ENCODE results near the gene HSPE1.

HSPE1 gene

GRCh38 chr2:197486175-197486574 is 14.0 kb upstream of the HSPE1 start:
- TF ChIP-seq, protein P1, sequence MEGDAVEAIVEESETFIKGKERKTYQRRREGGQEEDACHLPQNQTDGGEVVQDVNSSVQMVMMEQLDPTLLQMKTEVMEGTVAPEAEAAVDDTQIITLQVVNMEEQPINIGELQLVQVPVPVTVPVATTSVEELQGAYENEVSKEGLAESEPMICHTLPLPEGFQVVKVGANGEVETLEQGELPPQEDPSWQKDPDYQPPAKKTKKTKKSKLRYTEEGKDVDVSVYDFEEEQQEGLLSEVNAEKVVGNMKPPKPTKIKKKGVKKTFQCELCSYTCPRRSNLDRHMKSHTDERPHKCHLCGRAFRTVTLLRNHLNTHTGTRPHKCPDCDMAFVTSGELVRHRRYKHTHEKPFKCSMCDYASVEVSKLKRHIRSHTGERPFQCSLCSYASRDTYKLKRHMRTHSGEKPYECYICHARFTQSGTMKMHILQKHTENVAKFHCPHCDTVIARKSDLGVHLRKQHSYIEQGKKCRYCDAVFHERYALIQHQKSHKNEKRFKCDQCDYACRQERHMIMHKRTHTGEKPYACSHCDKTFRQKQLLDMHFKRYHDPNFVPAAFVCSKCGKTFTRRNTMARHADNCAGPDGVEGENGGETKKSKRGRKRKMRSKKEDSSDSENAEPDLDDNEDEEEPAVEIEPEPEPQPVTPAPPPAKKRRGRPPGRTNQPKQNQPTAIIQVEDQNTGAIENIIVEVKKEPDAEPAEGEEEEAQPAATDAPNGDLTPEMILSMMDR (IDR thresholded peaks at IDR 0.05; ENCODE audit: borderline replicate concordance, insufficient read depth, low read depth, low read length), result no peak
- no peak overlapping the region for H3K4me3 ChIP-seq (ENCODE audit: low read depth, low read length)

- H3K4me3 ChIP-seq (ENCODE audit: low read depth, low read length), result no peak overlapping the region
- TF ChIP-seq, protein P1 (IDR thresholded peaks at IDR 0.05; ENCODE audit: borderline replicate concordance, insufficient read depth, low read depth, low read length), result no peak
Measured at GRCh38 chr2:197487385-197487784, 12.8 kb upstream of the HSPE1 start.

DNA sequence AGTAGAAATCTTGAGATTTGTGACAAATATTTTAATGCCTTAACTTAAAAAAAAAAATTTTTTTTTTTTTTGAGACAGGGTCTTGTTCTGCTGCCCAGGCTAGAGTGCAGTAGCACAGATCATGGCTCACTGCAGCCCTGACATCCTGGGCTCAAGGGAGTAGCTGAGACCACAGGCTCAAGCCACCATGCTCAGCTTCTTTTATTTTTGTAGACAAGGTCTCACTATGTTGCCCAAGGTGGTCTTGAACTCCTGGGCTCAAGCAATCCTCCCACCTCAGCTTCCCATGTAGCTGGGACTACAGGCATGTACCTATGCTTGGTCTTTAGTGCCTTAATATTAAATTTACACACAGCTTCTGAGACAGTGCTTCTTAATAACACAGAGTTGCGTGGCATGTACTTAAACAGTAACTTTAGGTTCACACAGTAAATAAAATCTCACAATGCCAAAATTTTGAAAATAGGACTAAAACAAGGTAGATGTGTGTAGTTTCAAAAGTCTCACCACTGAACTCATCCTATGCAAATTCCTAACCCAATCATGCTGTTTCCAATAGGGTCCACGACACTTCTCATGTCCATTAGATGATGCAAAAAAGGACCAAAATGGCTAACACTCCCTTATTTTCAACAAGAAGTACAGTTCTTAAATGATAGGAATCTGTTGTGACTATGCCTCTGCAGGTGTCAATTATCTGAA is 4.6 kb upstream of the HSPE1 start:
- TF ChIP-seq, protein P1 (IDR thresholded peaks at IDR 0.05; ENCODE audit: borderline replicate concordance, insufficient read depth, low read depth, low read length), result no peak
- H3K4me3 ChIP-seq (ENCODE audit: low read depth, low read length), result no peak overlapping the region

- H3K4me3 ChIP-seq (ENCODE audit: low read depth, low read length), result no peak overlapping the region
- TF ChIP-seq, protein P1 (IDR thresholded peaks at IDR 0.05; ENCODE audit: borderline replicate concordance, insufficient read depth, low read depth, low read length), result no peak
Measured at GRCh38 chr2:197496695-197497094, 3.5 kb upstream of the HSPE1 start.

GRCh38 chr2:197497326-197497725 is 2.9 kb upstream of the HSPE1 start:
- TF ChIP-seq, protein P1 (IDR thresholded peaks at IDR 0.05; ENCODE audit: borderline replicate concordance, insufficient read depth, low read depth, low read length), result no peak
- H3K4me3 ChIP-seq (ENCODE audit: low read depth, low read length), result no peak overlapping the region

- H3K4me3 ChIP-seq (ENCODE audit: low read depth, low read length), result peak overlapping the region; percentile 62
- TF ChIP-seq, protein P1 (IDR thresholded peaks at IDR 0.05; ENCODE audit: borderline replicate concordance, insufficient read depth, low read depth, low read length), result no peak
Measured at GRCh38 chr2:197498235-197498936, 1.8 kb upstream of the HSPE1 start.
